Suppressor macrophage (primary cell): Measurements from ENCODE around the gene PXK.

Source experiments
- DNase-seq, 4 experiments: peaks; one replicate each; pipeline ENCODE4 v3.0.0-alpha.2; 2020 to 2022

Gene PXK

GRCh38 chr3:58470363-58471024, 137.8 kb downstream of the PXK start:
- no peak for DNase-seq

- peak; percentile 77 to 92 (median 86) for DNase-seq
Observed at GRCh38 chr3:58471025-58471887, 138.6 kb downstream of the PXK start.

GRCh38 chr3:58473275-58473674, 140.6 kb downstream of the PXK start:
- DNase-seq = peak in 2 of 4 experiments; percentile 22 to 33

- peak; percentile 76 to 92 (median 85) for DNase-seq
Observed at GRCh38 chr3:58474348-58474911, 141.7 kb downstream of the PXK start.

GRCh38 chr3:58474967-58475578, 142.4 kb downstream of the PXK start:
- DNase-seq = peak in 1 of 4 experiments; percentile 14
